ENCODE data around the gene LBP. TPM values are rescaled to one million over a fixed set of nuclear protein-coding genes. Genes with fewer than 3 reads are reported as not detected.

The LBP gene
- total RNA-seq (not detected in 2 replicates), polyA plus RNA-seq (not detected in 2 replicates)

GRCh38 chr20:38346247-38346651 lies at the start of gene LBP:
TSS of gene LBP (plus strand) at chr20:38346482. CDS start at chr20:38346517, 35 bp downstream.
- H3K4me3 ChIP-seq: no peak within 1 kb of the TSS
- H3K9me3 ChIP-seq (ENCODE audit: low read depth): no peaks in the 10 kb centered on the region
- no peak for DNase-seq (ENCODE audit: low read depth in 1 of 2, low spot score in 1 of 2)
- TF ChIP-seq CTCF (IDR thresholded peaks at IDR 0.05; ENCODE audit: low read depth, low read length): no peak
- H3K27me3 ChIP-seq: no peaks in the 10 kb centered on the region
- H3K27ac ChIP-seq: no peak within 1 kb of the TSS
- peaks cover 5% of the 10 kb centered on the region for H3K4me1 ChIP-seq (ENCODE audit: low read depth)
- H3K36me3 ChIP-seq: no peaks in the 10 kb centered on the region

GRCh38 chr20:38297916-38298674 lies 48.2 kb upstream of the LBP start:
- Histone ChIP-seq H3K27me3 (no peaks in the 10 kb centered on the region), H3K4me1 (ENCODE audit: low read depth) (no peaks in the 10 kb centered on the region), H3K4me3 (no peak overlapping the region), H3K36me3 (no peaks in the 10 kb centered on the region), H3K9me3 (ENCODE audit: low read depth) (no peaks in the 10 kb centered on the region), H3K27ac (no peak overlapping the region)
- DNase-seq (ENCODE audit: low read depth in 1 of 2, low spot score in 1 of 2): no peak
- no peak for TF ChIP-seq CTCF (IDR thresholded peaks at IDR 0.05; ENCODE audit: low read depth, low read length)

GRCh38 chr20:38298768-38299288 lies 47.5 kb upstream of the LBP start:
- H3K9me3 ChIP-seq (ENCODE audit: low read depth): no peaks in the 10 kb centered on the region
- DNase-seq (ENCODE audit: low read depth in 1 of 2, low spot score in 1 of 2): peak in 1 of 2 donors; percentile 96
- TF ChIP-seq CTCF (IDR thresholded peaks at IDR 0.05; ENCODE audit: low read depth, low read length): no peak
- no peaks in the 10 kb centered on the region for H3K27me3 ChIP-seq
- no peaks in the 10 kb centered on the region for H3K36me3 ChIP-seq
- no peak overlapping the region for H3K27ac ChIP-seq
- no peaks in the 10 kb centered on the region for H3K4me1 ChIP-seq (ENCODE audit: low read depth)
- H3K4me3 ChIP-seq: no peak overlapping the region

GRCh38 chr20:38299963-38300362 lies 46.3 kb upstream of the LBP start:
- TF ChIP-seq CTCF (IDR thresholded peaks at IDR 0.05; ENCODE audit: low read depth, low read length): no peak
- H3K4me1 ChIP-seq (ENCODE audit: low read depth): no peaks in the 10 kb centered on the region
- no peak for DNase-seq (ENCODE audit: low read depth in 1 of 2, low spot score in 1 of 2)
- H3K27ac ChIP-seq: no peak overlapping the region
- H3K4me3 ChIP-seq: no peak overlapping the region
- H3K36me3 ChIP-seq: no peaks in the 10 kb centered on the region
- H3K27me3 ChIP-seq: no peaks in the 10 kb centered on the region
- no peaks in the 10 kb centered on the region for H3K9me3 ChIP-seq (ENCODE audit: low read depth)

GRCh38 chr20:38300438-38300837 lies 45.8 kb upstream of the LBP start:
- Histone ChIP-seq H3K4me3 (no peak overlapping the region), H3K27me3 (no peaks in the 10 kb centered on the region)

More at GRCh38 chr20:38300438-38300837, 45.8 kb upstream of the LBP start:
- Histone ChIP-seq H3K4me1 (ENCODE audit: low read depth) (no peaks in the 10 kb centered on the region), H3K9me3 (ENCODE audit: low read depth) (no peaks in the 10 kb centered on the region), H3K27ac (no peak overlapping the region), H3K36me3 (no peaks in the 10 kb centered on the region)
- TF ChIP-seq CTCF (IDR thresholded peaks at IDR 0.05; ENCODE audit: low read depth, low read length): no peak
- DNase-seq (ENCODE audit: low read depth in 1 of 2, low spot score in 1 of 2): no peak

All from cardiac muscle cell (in vitro differentiated cells and primary cell).